Retinal pigment epithelial cell (primary cell): ENCODE data around the gene PHF1.

Experiments
- DNase-seq: peaks from one replicate; pipeline ENCODE4 v3.0.0-alpha.2; 2010; ENCODE audit warnings: low read depth
- H3K4me3 ChIP-seq: 2 replicates; pipeline ENCODE4 v1.5.1; 2011; ENCODE audit warnings: mild to moderate bottlenecking, low read length, control low read depth, moderate library complexity
- TF ChIP-seq, protein P1 (sequence below): conservative IDR thresholded peaks from 2 replicates; pipeline ENCODE4 v1.5.1; 2011; ENCODE audit warnings: low read depth, low read length, control low read depth, inconsistent platforms

Gene PHF1

DNA sequence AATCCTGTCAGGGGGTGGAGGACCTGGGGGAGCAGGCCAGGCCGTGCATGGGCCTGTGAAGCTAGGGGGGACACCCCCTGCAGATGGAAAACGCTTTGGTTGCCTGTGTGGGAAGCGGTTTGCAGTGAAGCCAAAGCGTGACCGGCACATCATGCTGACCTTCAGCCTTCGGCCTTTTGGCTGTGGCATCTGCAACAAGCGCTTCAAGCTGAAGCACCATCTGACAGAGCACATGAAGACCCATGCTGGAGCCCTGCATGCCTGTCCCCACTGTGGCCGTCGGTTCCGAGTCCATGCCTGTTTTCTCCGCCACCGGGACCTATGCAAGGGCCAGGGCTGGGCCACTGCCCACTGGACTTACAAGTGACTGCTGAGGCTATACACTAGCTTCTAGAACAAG lies 45.3 kb downstream of the PHF1 start:
- no peak for DNase-seq
- TF ChIP-seq, protein P1, sequence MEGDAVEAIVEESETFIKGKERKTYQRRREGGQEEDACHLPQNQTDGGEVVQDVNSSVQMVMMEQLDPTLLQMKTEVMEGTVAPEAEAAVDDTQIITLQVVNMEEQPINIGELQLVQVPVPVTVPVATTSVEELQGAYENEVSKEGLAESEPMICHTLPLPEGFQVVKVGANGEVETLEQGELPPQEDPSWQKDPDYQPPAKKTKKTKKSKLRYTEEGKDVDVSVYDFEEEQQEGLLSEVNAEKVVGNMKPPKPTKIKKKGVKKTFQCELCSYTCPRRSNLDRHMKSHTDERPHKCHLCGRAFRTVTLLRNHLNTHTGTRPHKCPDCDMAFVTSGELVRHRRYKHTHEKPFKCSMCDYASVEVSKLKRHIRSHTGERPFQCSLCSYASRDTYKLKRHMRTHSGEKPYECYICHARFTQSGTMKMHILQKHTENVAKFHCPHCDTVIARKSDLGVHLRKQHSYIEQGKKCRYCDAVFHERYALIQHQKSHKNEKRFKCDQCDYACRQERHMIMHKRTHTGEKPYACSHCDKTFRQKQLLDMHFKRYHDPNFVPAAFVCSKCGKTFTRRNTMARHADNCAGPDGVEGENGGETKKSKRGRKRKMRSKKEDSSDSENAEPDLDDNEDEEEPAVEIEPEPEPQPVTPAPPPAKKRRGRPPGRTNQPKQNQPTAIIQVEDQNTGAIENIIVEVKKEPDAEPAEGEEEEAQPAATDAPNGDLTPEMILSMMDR, result no peak
- no peak overlapping the region for H3K4me3 ChIP-seq

DNA sequence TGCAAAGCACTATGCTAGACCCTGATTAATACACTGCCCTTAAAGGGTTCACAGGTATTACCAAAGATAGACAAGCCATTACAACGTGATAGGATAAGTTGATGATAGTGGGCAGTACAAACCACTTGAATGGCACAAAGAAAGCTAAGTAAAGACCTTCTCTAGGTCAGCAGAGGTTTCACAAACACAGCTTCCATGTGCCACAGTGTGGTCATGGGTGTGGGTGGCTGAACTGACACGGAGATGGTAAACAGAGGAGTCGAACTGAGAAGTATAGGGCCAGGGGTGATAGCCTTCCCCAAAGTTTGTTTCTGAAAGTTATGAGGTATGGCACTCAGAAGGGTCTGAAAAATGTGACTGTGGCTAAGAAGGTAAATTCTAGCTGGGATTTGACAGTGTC lies 47.9 kb downstream of the PHF1 start:
- H3K4me3 ChIP-seq, result no peak overlapping the region
- no peak for DNase-seq
- TF ChIP-seq, protein P1, result no peak

DNA sequence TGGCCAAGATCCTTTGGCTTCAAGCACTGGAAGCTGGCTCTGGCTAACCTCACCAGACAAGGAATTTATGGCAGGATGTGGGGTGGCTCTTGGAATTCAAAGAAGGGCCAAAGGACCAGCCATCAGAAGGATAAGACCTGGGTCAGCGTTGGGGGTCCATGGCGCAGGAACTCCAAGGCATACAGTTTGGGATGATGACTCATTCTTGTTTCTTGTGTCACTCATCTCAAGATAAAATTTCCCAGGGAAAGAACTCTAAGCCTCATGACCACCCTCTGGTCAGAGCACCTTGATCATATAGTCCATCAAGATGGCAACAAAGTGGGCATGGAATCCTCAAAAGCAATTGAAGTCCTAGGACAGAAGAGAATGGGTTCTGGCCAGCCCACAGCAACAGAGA lies 48.4 kb downstream of the PHF1 start:
- no peak for DNase-seq
- H3K4me3 ChIP-seq, result no peak overlapping the region
- TF ChIP-seq, protein P1, result no peak
